H1 (cell line): ENCODE data around the gene GRID1. TPM values are rescaled to one million over a fixed set of nuclear protein-coding genes. Genes with fewer than 3 reads are reported as not detected.

Source experiments
- RBBP5 ChIP-seq: IDR thresholded peaks from 2 replicates; pipeline ENCODE4 v1.7.1; 2012; ENCODE audit warnings: low read depth, mild to moderate bottlenecking, inconsistent platforms, low read length, moderate library complexity, borderline replicate concordance
- SRF ChIP-seq: IDR thresholded peaks from 2 replicates; pipeline ENCODE4 v1.6.1; 2011; ENCODE audit warnings: mild to moderate bottlenecking, low read depth, low read length, moderate library complexity
- SUZ12 ChIP-seq: fragments of 200-600 bp; sonication (generic); IDR thresholded peaks from 2 replicates; pipeline ENCODE4 v1.6.1; 2012; ENCODE audit warnings: mild to moderate bottlenecking, inconsistent platforms, low read length, moderate library complexity, mixed read lengths
- ZNF274 ChIP-seq: IDR thresholded peaks from 2 replicates; pipeline ENCODE4 v1.7.0; 2012; ENCODE audit warnings: low read length, borderline replicate concordance; ENCODE audit errors: extremely low read depth
- polyA plus RNA-seq, 7 experiments: library from polyadenylated mRNA; depleted of rRNA in 3 of 7; stranded (reverse) in 5 of 7; unstranded in 2 of 7; fragments of >200 nt in 5 of 7; fragments of 200-250 nt in 2 of 7; gene quantifications; 1 replicate in 5 of 7; 2 replicates in 1 of 7; 4 replicates in 1 of 7; pipeline versions ENCODE4 v1.2.1 to v1.2.3, GENCODE V29; 2011 to 2013; ENCODE audit warnings: missing spikeins in 2 of 7, mixed read lengths in 2 of 7
- total RNA-seq: library from RNA; stranded (reverse); fragmentation: NEBNext Ultra II Directional; extraction: Animal tissue kit (Norgen Biotek cat#: 25700); gene quantifications from 2 replicates; pipeline ENCODE4 v1.2.1, GENCODE V29; 2021
- TF ChIP-seq, protein P1 (sequence below): IDR thresholded peaks from 2 replicates; pipeline ENCODE4 v1.6.1; 2011; ENCODE audit warnings: low read depth, mild to moderate bottlenecking, low read length; ENCODE audit not compliant: insufficient read depth

Gene GRID1
- total and polyA plus RNA-seq, 2 of the 8 experiments (the other 6 are each of a cell fraction or from before 2014, with no cell fraction given), result 0.22 to 0.30 TPM

DNA sequence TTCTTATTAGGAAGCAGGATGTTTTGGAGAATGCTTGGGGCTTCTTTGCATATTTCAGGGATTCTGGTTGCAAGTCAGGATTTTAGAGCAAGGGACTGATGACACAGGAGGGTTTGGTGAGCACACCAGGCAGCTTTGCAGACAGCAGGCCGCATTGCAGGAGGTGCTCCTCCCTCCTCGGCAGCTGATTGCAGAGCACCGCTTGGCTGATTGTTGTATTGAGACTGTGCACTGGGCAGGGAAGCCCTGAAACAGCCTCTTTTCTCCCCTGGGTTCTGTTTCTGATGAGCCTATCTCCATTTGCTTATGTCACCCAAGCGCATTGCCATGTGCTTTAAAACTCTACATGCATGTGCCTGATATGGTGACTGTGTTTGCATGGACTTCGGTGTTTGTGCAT is 769.6 kb downstream of the GRID1 start (continued):
- TF ChIP-seq RBBP5 (no peak), SRF (no peak), SUZ12 (no peak), ZNF274 (no peak)
- TF ChIP-seq, protein P1, sequence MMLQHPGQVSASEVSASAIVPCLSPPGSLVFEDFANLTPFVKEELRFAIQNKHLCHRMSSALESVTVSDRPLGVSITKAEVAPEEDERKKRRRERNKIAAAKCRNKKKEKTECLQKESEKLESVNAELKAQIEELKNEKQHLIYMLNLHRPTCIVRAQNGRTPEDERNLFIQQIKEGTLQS, result no peak
